Thyroid gland (tissue), 4 donors: ENCODE data around the gene NCLN. TPM values are rescaled to one million over a fixed set of nuclear protein-coding genes. Genes with fewer than 3 reads are reported as not detected.

Experiments
- DNase-seq, 2 donors: peaks; one replicate each; pipeline ENCODE4 v3.0.0-alpha.2; 2019
- H3K27ac ChIP-seq, 3 donors: fragments of 200-600 bp; sonication (generic); 1 replicate in 2 of 3; 2 replicates in 1 of 3; pipeline ENCODE4 v1.5.1; 2016 to 2019; ENCODE audit warnings: mild to moderate bottlenecking in 1 of 3, moderate library complexity in 1 of 3
- H3K27me3 ChIP-seq: fragments of 200-600 bp; sonication (generic); one replicate; pipeline ENCODE4 v1.5.1; 2019
- H3K36me3 ChIP-seq, 2 donors: fragments of 200-600 bp; sonication (generic); one replicate each; pipeline ENCODE4 v1.5.1; 2016 to 2019
- H3K4me1 ChIP-seq, 2 donors: fragments of 200-600 bp; sonication (generic); one replicate each; pipeline ENCODE4 v1.5.1; 2017 to 2019
- H3K4me3 ChIP-seq, 3 donors: fragments of 200-600 bp; sonication (generic); replicated peaks in 1 of 3; 1 replicate in 2 of 3; 2 replicates in 1 of 3; pipeline ENCODE4 v1.5.1; 2016; ENCODE audit warnings: mild to moderate bottlenecking in 1 of 3
- H3K9me3 ChIP-seq: fragments of 200-600 bp; sonication (generic); one replicate; pipeline ENCODE4 v1.5.1; 2017
- POLR2A ChIP-seq, 2 donors: fragments of 450-650 bp; IDR thresholded peaks; one replicate each; pipeline ENCODE4 v1.6.1; 2017; ENCODE audit warnings: antibody characterized with exemption in 2 of 2, mild to moderate bottlenecking in 2 of 2, moderate library complexity in 1 of 2
- WGBS, 2 donors: methylation state at CpG; one replicate each; pipeline ENCODE4 v1.1.5; 2017; 5-methylcytosine and 5-hydroxymethylcytosine counted together
- intact Hi-C: fragments of 100-400 bp; cut with DNase I; formaldehyde crosslinking; loops from one replicate; pipeline ENCODE4 v1.15.1; 2023
- total RNA-seq, 4 donors: library from RNA; depleted of rRNA; stranded (reverse); fragments of >200 nt; gene quantifications; one replicate each; pipeline ENCODE4 v1.2.3, GENCODE V29; 2016
- TF ChIP-seq, protein P1 (sequence below), 6 experiments: fragments of 200-600 bp in 3 of 6; fragments of 450-650 bp in 3 of 6; sonication (generic) in 3 of 6; IDR thresholded peaks; one replicate each; pipeline ENCODE4 v1.5.1; 2016 to 2019; ENCODE audit warnings: antibody characterized with exemption in 6 of 6, mild to moderate bottlenecking in 2 of 6, inconsistent platforms in 1 of 6, moderate library complexity in 1 of 6

NCLN gene
- total RNA-seq, 4 donors from 2014 or later = 30.8 to 48.5 (median 37.2) TPM

DNA sequence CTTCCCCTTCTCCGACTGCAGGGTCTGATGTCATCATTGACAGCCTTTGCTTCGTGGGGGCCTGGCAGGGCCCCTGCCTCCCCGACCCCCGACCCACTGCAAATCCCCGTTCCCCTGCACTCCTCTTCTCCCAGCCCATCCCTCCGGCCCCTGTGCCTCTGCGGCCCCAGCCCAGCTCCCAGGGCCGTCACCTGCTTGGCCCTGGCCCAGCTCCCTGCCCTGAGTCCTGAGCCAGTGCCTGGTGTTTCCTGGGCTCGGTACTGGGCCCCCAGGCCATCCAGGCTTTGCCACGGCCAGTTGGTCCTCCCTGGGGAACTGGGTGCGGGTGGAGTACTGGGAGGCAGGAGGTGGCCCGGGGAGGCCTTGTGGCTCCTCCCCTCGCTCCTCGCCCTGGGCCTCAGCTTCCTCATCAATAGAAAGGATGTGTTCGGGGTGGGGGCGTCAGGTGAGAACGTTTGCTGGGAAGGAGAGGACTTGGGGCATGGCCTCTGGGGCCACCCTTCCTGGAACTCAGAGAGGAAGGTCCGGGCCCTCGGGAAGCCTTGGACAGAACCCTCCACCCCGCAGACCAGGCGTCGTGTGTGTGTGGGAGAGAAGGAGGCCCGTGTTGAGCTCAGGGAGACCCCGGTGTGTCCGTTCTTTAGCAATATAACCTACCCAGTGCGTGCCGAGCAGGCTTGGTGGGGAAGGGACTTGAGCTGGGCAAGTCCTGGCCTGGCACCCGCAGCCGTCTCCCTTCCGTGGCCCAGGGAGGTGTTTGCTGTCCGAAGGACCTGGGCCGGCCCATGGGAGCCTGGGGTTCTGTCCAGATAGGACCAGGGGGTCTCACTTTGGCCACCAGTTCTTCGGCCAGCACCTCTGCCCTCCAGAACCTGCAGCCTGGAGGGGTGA, 22.8 kb downstream of the NCLN start:
- no peak overlapping the region for H3K4me3 ChIP-seq
- 94% methylated on average over 21 of the region's 33 CpGs for whole genome bisulfite sequencing, 2 donors
- no peak for DNase-seq
- no peaks in the 10 kb centered on the region for H3K4me1 ChIP-seq
- intact Hi-C loops = no loop called here
- H3K27me3 ChIP-seq = no peaks in the 10 kb centered on the region
- H3K27ac ChIP-seq = no peak overlapping the region
- H3K9me3 ChIP-seq = no peaks in the 10 kb centered on the region
- H3K36me3 ChIP-seq = peaks cover 29 to 30% of the 10 kb centered on the region in 2 donors
- TF ChIP-seq, protein P1, sequence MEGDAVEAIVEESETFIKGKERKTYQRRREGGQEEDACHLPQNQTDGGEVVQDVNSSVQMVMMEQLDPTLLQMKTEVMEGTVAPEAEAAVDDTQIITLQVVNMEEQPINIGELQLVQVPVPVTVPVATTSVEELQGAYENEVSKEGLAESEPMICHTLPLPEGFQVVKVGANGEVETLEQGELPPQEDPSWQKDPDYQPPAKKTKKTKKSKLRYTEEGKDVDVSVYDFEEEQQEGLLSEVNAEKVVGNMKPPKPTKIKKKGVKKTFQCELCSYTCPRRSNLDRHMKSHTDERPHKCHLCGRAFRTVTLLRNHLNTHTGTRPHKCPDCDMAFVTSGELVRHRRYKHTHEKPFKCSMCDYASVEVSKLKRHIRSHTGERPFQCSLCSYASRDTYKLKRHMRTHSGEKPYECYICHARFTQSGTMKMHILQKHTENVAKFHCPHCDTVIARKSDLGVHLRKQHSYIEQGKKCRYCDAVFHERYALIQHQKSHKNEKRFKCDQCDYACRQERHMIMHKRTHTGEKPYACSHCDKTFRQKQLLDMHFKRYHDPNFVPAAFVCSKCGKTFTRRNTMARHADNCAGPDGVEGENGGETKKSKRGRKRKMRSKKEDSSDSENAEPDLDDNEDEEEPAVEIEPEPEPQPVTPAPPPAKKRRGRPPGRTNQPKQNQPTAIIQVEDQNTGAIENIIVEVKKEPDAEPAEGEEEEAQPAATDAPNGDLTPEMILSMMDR (IDR thresholded peaks at IDR 0.05) = no peak
- no peak for TF ChIP-seq POLR2A (IDR thresholded peaks at IDR 0.05)

DNA sequence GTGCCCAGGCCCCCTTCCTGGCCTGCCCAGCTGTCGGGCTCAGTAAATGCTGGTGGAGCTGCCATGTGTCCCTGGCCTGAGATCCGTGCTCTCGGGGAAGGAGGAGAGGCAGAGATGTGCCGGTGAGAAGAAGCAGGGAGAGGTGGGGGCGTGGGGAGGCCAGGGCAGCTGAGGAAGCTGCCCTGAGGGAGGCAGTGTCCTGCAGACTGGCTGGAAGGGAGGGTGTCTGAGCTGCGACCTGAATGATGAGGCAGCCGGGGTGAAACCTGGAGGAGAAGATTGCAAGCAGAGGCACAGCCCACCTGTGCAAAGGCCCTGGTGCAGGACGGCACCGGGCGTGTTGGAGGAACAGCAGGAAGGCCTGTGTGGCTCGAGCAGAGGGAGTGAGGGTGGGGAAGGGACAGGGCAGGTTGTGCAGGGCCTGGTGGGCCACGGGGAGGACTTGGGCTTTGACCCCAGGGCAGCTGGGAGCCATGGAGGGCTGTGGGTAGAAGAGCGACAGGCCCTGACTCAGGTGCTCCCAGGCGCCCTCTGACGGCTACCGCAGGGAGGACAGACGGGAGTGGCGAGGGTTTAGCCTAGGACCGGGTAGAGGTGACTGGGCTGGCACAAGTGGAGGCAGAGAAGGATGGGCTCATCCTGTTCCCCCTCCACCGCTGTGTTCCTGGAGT, 24.8 kb downstream of the NCLN start:
- H3K4me1 ChIP-seq = no peaks in the 10 kb centered on the region
- no peaks in the 10 kb centered on the region for H3K9me3 ChIP-seq
- TF ChIP-seq, protein P1 (IDR thresholded peaks at IDR 0.05) = peak in 4 of 6 experiments; percentile 46 to 64 (median 55)
- TF ChIP-seq POLR2A (IDR thresholded peaks at IDR 0.05) = no peak
- intact Hi-C loops = no loop called here
- H3K4me3 ChIP-seq = no peak overlapping the region
- DNase-seq = peak; percentile 36 to 39
- no peak overlapping the region for H3K27ac ChIP-seq
- H3K36me3 ChIP-seq = peaks cover 20 to 23% of the 10 kb centered on the region in 2 donors
- no peaks in the 10 kb centered on the region for H3K27me3 ChIP-seq
- WGBS, 2 donors = 46 to 49% methylated on average over 18 to 20 of the region's 20 CpGs

DNA sequence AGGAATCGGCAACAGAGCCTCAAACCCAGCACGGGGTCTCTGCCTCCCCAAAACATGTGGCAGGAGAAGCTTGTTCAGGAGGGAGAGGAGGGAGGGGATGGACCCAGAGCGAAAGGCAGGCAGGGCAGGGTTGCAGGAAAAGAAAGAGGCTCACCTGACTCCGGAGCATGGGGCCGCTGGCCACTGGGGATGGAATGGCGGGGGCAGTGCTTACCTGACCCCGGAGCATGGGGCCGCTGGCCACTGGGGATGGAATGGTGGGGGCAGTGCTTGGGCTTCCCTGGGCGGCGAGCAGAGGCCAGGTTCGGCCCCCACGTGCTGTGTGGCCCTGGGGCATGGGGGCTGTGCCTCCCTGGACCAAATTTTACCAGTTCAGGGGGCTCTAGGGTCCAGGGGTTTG, 25.5 kb downstream of the NCLN start:
- Histone ChIP-seq H3K4me1 (no peaks in the 10 kb centered on the region), H3K9me3 (no peaks in the 10 kb centered on the region), H3K27ac (no peak overlapping the region), H3K36me3 (peaks cover 16 to 18% of the 10 kb centered on the region in 2 donors), H3K4me3 (no peak overlapping the region), H3K27me3 (no peaks in the 10 kb centered on the region)
- TF ChIP-seq POLR2A (IDR thresholded peaks at IDR 0.05) = no peak
- TF ChIP-seq, protein P1 (IDR thresholded peaks at IDR 0.05) = no peak
- intact Hi-C loops = no loop called here
- 31 to 48% methylated on average over 4 to 12 of the region's 12 CpGs for WGBS, 2 donors
- no peak for DNase-seq

DNA sequence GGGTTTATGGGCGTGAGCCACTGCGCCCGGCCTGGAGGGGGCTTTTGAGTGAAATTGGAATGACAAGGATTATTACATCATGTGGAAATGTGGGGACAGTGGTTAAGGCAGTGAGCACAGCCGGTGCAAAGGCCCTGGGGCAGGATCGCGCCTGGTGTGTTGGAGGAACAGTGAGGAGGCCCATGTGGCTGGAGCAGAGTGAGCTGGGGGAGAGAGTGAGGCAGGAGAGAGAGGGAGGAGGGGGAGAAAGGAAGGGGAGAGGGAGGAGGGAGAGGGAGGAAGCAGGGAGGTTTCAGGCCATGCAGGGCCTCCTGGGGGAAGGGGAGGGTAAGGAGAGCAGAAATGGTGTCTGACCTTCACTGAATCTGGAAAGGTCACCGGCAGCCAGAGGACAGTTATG, 27.4 kb downstream of the NCLN start:
- Histone ChIP-seq H3K4me1 (no peaks in the 10 kb centered on the region), H3K27me3 (no peaks in the 10 kb centered on the region), H3K36me3 (no peaks in the 10 kb centered on the region), H3K9me3 (no peaks in the 10 kb centered on the region), H3K27ac (no peak overlapping the region), H3K4me3 (no peak overlapping the region)
- TF ChIP-seq POLR2A (IDR thresholded peaks at IDR 0.05) = no peak
- TF ChIP-seq, protein P1 (IDR thresholded peaks at IDR 0.05) = no peak
- 92 to 93% methylated on average over 7 of the region's 7 CpGs for WGBS, 2 donors
- intact Hi-C loops = no loop called here
- no peak for DNase-seq

DNA sequence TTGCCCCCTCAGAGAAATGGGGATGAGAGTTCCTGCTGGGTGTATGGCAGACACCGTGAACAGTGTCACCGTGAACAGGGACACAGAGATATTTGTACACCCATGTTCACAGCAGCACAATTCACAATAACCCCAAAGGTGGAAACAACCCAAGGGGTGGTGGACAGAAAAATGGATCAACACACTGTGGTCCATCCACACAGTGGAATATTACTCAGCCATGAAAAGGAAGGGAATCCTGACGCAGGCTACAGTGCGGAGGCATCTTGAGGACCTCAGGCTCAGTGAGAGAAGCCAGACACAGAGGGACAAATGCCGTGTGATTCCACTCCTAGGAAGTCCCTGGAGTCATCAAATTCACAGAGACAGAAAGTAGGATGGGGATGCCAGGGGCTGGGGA, 31.1 kb downstream of the NCLN start:
- Histone ChIP-seq H3K27ac (no peak overlapping the region), H3K36me3 (no peaks in the 10 kb centered on the region), H3K4me1 (no peaks in the 10 kb centered on the region), H3K27me3 (no peaks in the 10 kb centered on the region), H3K9me3 (no peaks in the 10 kb centered on the region), H3K4me3 (no peak overlapping the region)
- 87 to 94% methylated on average over 5 of the region's 5 CpGs for WGBS, 2 donors
- TF ChIP-seq, protein P1 (IDR thresholded peaks at IDR 0.05) = no peak
- no peak for TF ChIP-seq POLR2A (IDR thresholded peaks at IDR 0.05)
- no peak for DNase-seq
- intact Hi-C loops = no loop called here
